ENCODE measurements around the gene ALDH1L1. TPM values are rescaled to one million over a fixed set of nuclear protein-coding genes. Genes with fewer than 3 reads are reported as not detected.
A peak's percentile ranks its signal among the peaks of the same experiment; 100 is the strongest.

Gene ALDH1L1
- total RNA-seq, 1 donor from 2014 or later = 0.06 TPM

- DNase-seq (ENCODE audit: low read depth) = no peak
- no peak for TF ChIP-seq CTCF (conservative IDR thresholded peaks at IDR 0.05; ENCODE audit: low read depth, low read length)
- peak overlapping the region; percentile 72 for H3K4me3 ChIP-seq (ENCODE audit: low read depth, low read length)
Observed at GRCh38 chr3:126083138-126083445, 97.3 kb downstream of the ALDH1L1 start.

- H3K4me3 ChIP-seq (ENCODE audit: low read depth, low read length) = peak overlapping the region; percentile 72
- DNase-seq (ENCODE audit: low read depth) = no peak
- no peak for TF ChIP-seq CTCF (conservative IDR thresholded peaks at IDR 0.05; ENCODE audit: low read depth, low read length)
Observed at GRCh38 chr3:126082362-126083137, 97.8 kb downstream of the ALDH1L1 start.

GRCh38 chr3:126081618-126082361 is 98.6 kb downstream of the ALDH1L1 start:
- no peak overlapping the region for H3K4me3 ChIP-seq (ENCODE audit: low read depth, low read length)
- no peak for DNase-seq (ENCODE audit: low read depth)
- TF ChIP-seq CTCF (conservative IDR thresholded peaks at IDR 0.05; ENCODE audit: low read depth, low read length) = peak; percentile 53

- no peak for TF ChIP-seq CTCF (conservative IDR thresholded peaks at IDR 0.05; ENCODE audit: low read depth, low read length)
- H3K4me3 ChIP-seq (ENCODE audit: low read depth, low read length) = no peak overlapping the region
- no peak for DNase-seq (ENCODE audit: low read depth)
Observed at GRCh38 chr3:126080970-126081369, 99.4 kb downstream of the ALDH1L1 start.

- no peak for TF ChIP-seq CTCF (conservative IDR thresholded peaks at IDR 0.05; ENCODE audit: low read depth, low read length)
- no peak for DNase-seq (ENCODE audit: low read depth)
- H3K4me3 ChIP-seq (ENCODE audit: low read depth, low read length) = no peak overlapping the region
Observed at GRCh38 chr3:126078866-126079265, 101.5 kb downstream of the ALDH1L1 start.

GRCh38 chr3:126077754-126078153 is 102.6 kb downstream of the ALDH1L1 start:
- no peak for TF ChIP-seq CTCF (conservative IDR thresholded peaks at IDR 0.05; ENCODE audit: low read depth, low read length)
- DNase-seq (ENCODE audit: low read depth) = no peak
- no peak overlapping the region for H3K4me3 ChIP-seq (ENCODE audit: low read depth, low read length)
